ENCODE data around the gene ADD3. TPM values are rescaled to one million over a fixed set of nuclear protein-coding genes. Genes with fewer than 3 reads are reported as not detected.

Gene ADD3
- total and polyA plus RNA-seq, 2 of the 13 experiments (the other 11 are each of a cell fraction or from before 2014, with no cell fraction given), result 44.7 to 57.5 TPM

- no peak for TF ChIP-seq ZNF597 (CRISPR knock-in tag; IDR thresholded peaks at IDR 0.05)
- no peak for TF ChIP-seq ZNF350 (CRISPR knock-in tag; IDR thresholded peaks at IDR 0.05; ENCODE audit: borderline replicate concordance, low read depth)
- no peak for TF ChIP-seq ZNF781 (CRISPR knock-in tag; IDR thresholded peaks at IDR 0.05; ENCODE audit: borderline replicate concordance, not compliant biosample characterization)
- no peak for TF ChIP-seq TBX3 (IDR thresholded peaks at IDR 0.05; ENCODE audit: borderline replicate concordance)
- TF ChIP-seq ZNF354B (CRISPR knock-in tag; IDR thresholded peaks at IDR 0.05), result no peak
- TF ChIP-seq CREBL2 (CRISPR knock-in tag; IDR thresholded peaks at IDR 0.05; ENCODE audit: borderline replicate concordance), result no peak
- TF ChIP-seq ATF2 (CRISPR knock-in tag; IDR thresholded peaks at IDR 0.05), result no peak
- no peak for TF ChIP-seq ZBTB39 (CRISPR knock-in tag; IDR thresholded peaks at IDR 0.05)
- TF ChIP-seq SMAD3 (CRISPR knock-in tag; IDR thresholded peaks at IDR 0.05), result no peak
- TF ChIP-seq HMGA1 (CRISPR knock-in tag; conservative IDR thresholded peaks at IDR 0.05), result no peak
- TF ChIP-seq ZBTB20 (CRISPR knock-in tag; IDR thresholded peaks at IDR 0.05; ENCODE audit: borderline replicate concordance, low read depth), result no peak
- no peak for TF ChIP-seq EZH2 (conservative IDR thresholded peaks at IDR 0.05; ENCODE audit: low read depth, low read length)
- no peak for TF ChIP-seq ZSCAN5A (CRISPR knock-in tag; IDR thresholded peaks at IDR 0.05; ENCODE audit: borderline replicate concordance)
- no peak for TF ChIP-seq THAP9 (CRISPR knock-in tag; IDR thresholded peaks at IDR 0.05; ENCODE audit: borderline replicate concordance)
- no peak for TF ChIP-seq RBFOX2 (IDR thresholded peaks at IDR 0.05; ENCODE audit: low read depth, low read length)
- TF ChIP-seq JUN (CRISPR knock-in tag; IDR thresholded peaks at IDR 0.05), result no peak
- no peak for TF ChIP-seq FOXO4 (CRISPR knock-in tag; conservative IDR thresholded peaks at IDR 0.05)
- no peak for TF ChIP-seq ZNF7 (CRISPR knock-in tag; IDR thresholded peaks at IDR 0.05)
Measured at GRCh38 chr10:110137142-110137545, 129.4 kb downstream of the ADD3 start (continued).

Measured in HepG2 (cell line).